ENCODE measurements around the gene CIT.

- TF ChIP-seq, protein P1, sequence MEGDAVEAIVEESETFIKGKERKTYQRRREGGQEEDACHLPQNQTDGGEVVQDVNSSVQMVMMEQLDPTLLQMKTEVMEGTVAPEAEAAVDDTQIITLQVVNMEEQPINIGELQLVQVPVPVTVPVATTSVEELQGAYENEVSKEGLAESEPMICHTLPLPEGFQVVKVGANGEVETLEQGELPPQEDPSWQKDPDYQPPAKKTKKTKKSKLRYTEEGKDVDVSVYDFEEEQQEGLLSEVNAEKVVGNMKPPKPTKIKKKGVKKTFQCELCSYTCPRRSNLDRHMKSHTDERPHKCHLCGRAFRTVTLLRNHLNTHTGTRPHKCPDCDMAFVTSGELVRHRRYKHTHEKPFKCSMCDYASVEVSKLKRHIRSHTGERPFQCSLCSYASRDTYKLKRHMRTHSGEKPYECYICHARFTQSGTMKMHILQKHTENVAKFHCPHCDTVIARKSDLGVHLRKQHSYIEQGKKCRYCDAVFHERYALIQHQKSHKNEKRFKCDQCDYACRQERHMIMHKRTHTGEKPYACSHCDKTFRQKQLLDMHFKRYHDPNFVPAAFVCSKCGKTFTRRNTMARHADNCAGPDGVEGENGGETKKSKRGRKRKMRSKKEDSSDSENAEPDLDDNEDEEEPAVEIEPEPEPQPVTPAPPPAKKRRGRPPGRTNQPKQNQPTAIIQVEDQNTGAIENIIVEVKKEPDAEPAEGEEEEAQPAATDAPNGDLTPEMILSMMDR (IDR thresholded peaks at IDR 0.05), result no peak
- TF ChIP-seq POLR2A (IDR thresholded peaks at IDR 0.05) (no peak), EP300 (IDR thresholded peaks at IDR 0.05) (no peak), POLR2AphosphoS5 (IDR thresholded peaks at IDR 0.05) (no peak)
Observed at GRCh38 chr12:119901670-119902069, 24.6 kb upstream of the CIT start.

Measured in sigmoid colon (tissue), 4 donors.